ENCODE measurements around the gene CYP3A5. TPM values are rescaled to one million over a fixed set of nuclear protein-coding genes. Genes with fewer than 3 reads are reported as not detected.

CYP3A5 gene
- total and polyA plus RNA-seq, 12 donors: 0.03 TPM; not detected in 11

- no peaks in the 10 kb centered on the region for H3K9me3 ChIP-seq
- peak overlapping the region in 9 of 10 donors; percentile 70 to 92 (median 85) for H3K27ac ChIP-seq
- peaks cover 0 to 41% (median 35%) of the 10 kb centered on the region in 9 donors for H3K36me3 ChIP-seq
- ATAC-seq (no peak), DNase-seq (no peak)
- TF ChIP-seq, protein P1, sequence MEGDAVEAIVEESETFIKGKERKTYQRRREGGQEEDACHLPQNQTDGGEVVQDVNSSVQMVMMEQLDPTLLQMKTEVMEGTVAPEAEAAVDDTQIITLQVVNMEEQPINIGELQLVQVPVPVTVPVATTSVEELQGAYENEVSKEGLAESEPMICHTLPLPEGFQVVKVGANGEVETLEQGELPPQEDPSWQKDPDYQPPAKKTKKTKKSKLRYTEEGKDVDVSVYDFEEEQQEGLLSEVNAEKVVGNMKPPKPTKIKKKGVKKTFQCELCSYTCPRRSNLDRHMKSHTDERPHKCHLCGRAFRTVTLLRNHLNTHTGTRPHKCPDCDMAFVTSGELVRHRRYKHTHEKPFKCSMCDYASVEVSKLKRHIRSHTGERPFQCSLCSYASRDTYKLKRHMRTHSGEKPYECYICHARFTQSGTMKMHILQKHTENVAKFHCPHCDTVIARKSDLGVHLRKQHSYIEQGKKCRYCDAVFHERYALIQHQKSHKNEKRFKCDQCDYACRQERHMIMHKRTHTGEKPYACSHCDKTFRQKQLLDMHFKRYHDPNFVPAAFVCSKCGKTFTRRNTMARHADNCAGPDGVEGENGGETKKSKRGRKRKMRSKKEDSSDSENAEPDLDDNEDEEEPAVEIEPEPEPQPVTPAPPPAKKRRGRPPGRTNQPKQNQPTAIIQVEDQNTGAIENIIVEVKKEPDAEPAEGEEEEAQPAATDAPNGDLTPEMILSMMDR (IDR thresholded peaks at IDR 0.05): no peak
- H3K27me3 ChIP-seq: no peaks in the 10 kb centered on the region
- intact Hi-C loops (cut with DNase I): loop anchor here in 3 of 10 donors (1.0 to 5.0 kb wide), 5 partner anchors 60 to 145 kb away; partner anchors contain the start of genes FAM200A (in 1 of the 3), ZNF655 (in 1 of the 3) and ZNF789 (in 1 of the 3)
- peak overlapping the region; percentile 58 to 99 (median 86) for H3K4me3 ChIP-seq
- WGBS, 2 donors: 16 to 17% methylated on average over 22 of the region's 22 CpGs
- peaks cover 5 to 20% (median 13%) of the 10 kb centered on the region in 9 donors for H3K4me1 ChIP-seq
Observed at GRCh38 chr7:99617192-99617781, 62.5 kb downstream of the CYP3A5 start.

DNA sequence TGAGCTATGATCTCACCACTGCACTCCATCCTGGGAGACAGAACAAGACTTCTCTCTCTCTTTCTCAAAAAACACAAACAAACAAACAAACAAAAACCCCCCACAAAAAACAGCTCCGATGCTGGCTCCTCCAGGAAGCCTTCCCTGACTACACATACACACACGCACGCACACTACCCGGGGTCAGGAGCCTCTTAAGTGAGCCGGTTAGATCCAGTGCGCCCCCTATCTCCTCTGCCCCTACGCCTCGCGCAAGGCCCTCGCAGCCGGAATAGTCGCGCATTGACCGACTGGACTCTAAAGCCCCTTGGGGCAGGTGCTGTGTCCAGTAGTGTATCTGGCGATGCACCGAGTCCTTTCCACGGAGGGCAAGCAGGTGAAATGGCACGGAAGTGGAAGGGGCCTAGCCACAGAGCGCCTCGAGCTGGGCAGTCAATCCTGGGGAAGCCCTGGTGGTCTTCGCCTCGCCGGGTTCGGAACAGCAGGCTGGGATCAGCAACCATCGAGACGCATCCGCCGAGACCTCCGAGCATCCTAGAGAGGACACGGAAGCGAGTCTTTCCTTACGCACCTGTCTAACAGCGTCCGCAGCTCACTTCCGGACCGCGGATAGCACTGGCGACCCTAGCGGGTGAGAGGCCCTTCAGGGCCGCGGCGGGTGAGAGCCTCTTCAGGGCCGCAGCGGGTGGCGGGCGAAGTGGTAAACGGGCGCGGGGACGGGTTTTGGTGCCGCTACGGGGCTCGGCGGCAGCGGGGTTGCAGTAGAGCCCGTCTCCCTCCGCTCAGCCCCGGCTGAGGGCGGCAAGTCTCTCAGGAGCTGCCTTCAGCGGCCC is 63.2 kb downstream of the CYP3A5 start, which contains the start of gene ZSCAN25:
Gene ZSCAN25 (plus strand): TSS at position 588 of the 833 bp plus-strand sequence. CDS start 2,661 bp downstream, outside the sequence.
- WGBS, 2 donors: 0% methylated on average over 60 of the region's 60 CpGs
- intact Hi-C loops (cut with DNase I): loop anchor here in 3 of 10 donors (1.0 to 5.0 kb wide), 5 partner anchors 59 to 144 kb away; partner anchors contain the start of genes FAM200A (in 1 of the 3), ZNF655 (in 1 of the 3) and ZNF789 (in 1 of the 3)
- TF ChIP-seq, protein P1 (IDR thresholded peaks at IDR 0.05): peak in 7 of 9 donors; percentile 22 to 55 (median 43)
- peaks cover 5 to 20% (median 13%) of the 10 kb centered on the region in 9 donors for H3K4me1 ChIP-seq
- peak; percentile 89 to 91 for DNase-seq
- peak within 1 kb of the TSS in 9 of 10 donors; percentile 70 to 92 (median 85) for H3K27ac ChIP-seq
- no peaks in the 10 kb centered on the region for H3K9me3 ChIP-seq
- H3K36me3 ChIP-seq: peaks cover 0 to 34% (median 28%) of the 10 kb centered on the region in 9 donors
- peak within 1 kb of the TSS; percentile 58 to 99 (median 86) for H3K4me3 ChIP-seq
- H3K27me3 ChIP-seq: no peaks in the 10 kb centered on the region
- ATAC-seq: peak; percentile 96 to 99 (median 98)

DNA sequence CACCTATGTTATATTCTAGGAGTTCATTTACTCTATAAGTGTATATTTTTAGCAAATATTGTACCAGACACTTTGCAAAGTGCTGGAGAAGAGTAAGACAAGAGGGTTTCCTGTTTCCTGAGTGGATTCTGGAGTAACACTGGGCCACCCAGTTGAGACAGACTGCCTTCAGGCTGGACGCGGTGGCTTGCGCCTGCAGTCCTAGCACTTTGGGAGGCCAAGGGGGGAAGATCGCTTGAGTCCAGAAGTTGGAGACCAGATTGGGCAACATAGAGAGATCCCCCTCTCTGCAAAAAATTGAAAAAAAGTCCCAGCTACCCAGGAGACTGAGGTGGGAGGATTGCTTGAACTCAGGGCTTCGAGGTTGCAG is 63.8 kb downstream of the CYP3A5 start:
- Histone ChIP-seq H3K9me3 (no peaks in the 10 kb centered on the region), H3K4me1 (peaks cover 5 to 20% (median 13%) of the 10 kb centered on the region in 9 donors), H3K36me3 (peaks cover 0 to 28% (median 22%) of the 10 kb centered on the region in 9 donors), H3K4me3 (peak overlapping the region; percentile 58 to 99 (median 86)), H3K27ac (peak overlapping the region in 7 of 10 donors; percentile 77 to 92 (median 85)), H3K27me3 (no peaks in the 10 kb centered on the region)
- ATAC-seq (peak in 1 of 8 donors; percentile 8), DNase-seq (no peak)
- WGBS, 2 donors: 84 to 85% methylated on average over 5 of the region's 5 CpGs
- intact Hi-C loops (cut with DNase I): loop anchor here in 3 of 10 donors (5.0 kb wide), 4 partner anchors 59 to 144 kb away; partner anchors contain the start of genes FAM200A (in 1 of the 3), ZNF655 (in 1 of the 3) and ZNF789 (in 1 of the 3)
- TF ChIP-seq, protein P1 (IDR thresholded peaks at IDR 0.05): no peak

- TF ChIP-seq, protein P1 (IDR thresholded peaks at IDR 0.05): no peak
- Histone ChIP-seq H3K36me3 (peaks cover 0 to 13% (median 7%) of the 10 kb centered on the region in 9 donors), H3K9me3 (no peaks in the 10 kb centered on the region), H3K27ac (no peak overlapping the region), H3K4me3 (no peak overlapping the region), H3K27me3 (no peaks in the 10 kb centered on the region), H3K4me1 (peaks cover 5 to 20% (median 13%) of the 10 kb centered on the region in 9 donors)
- no peak for ATAC-seq
- 62 to 64% methylated on average over 3 of the region's 3 CpGs for WGBS, 2 donors
- DNase-seq: no peak
- intact Hi-C loops (cut with DNase I): no loop called here
Observed at GRCh38 chr7:99614495-99614894, 65.3 kb downstream of the CYP3A5 start.
